Stomach (tissue), 9 donors: ENCODE measurements around the gene TEX36. TPM values are rescaled to one million over a fixed set of nuclear protein-coding genes. Genes with fewer than 3 reads are reported as not detected.

ENCODE experiments used
- DNase-seq, 2 donors: peaks; one replicate each; pipeline versions ENCODE4 v3.0.0 to v3.0.0-alpha.2; 2013 to 2019
- H3K27ac ChIP-seq, 5 donors: fragments of 200-600 bp in 4 of 5; sonication (generic) in 4 of 5; one replicate each; pipeline ENCODE4 v1.5.1; 2013 to 2019; ENCODE audit warnings: mild to moderate bottlenecking in 1 of 5, moderate library complexity in 1 of 5
- H3K27me3 ChIP-seq, 3 donors: fragments of 200-600 bp; sonication (generic); one replicate each; pipeline ENCODE4 v1.5.1; 2017 to 2019; ENCODE audit warnings: mixed run types in 1 of 3
- H3K36me3 ChIP-seq, 4 donors: fragments of 200-600 bp; sonication (generic); 1 replicate in 3 of 4; 2 replicates in 1 of 4; pipeline ENCODE4 v1.5.1; 2016 to 2019
- H3K4me1 ChIP-seq, 4 donors: fragments of 200-600 bp; sonication (generic); one replicate each; pipeline ENCODE4 v1.5.1; 2016 to 2019
- H3K4me3 ChIP-seq, 4 donors: fragments of 200-600 bp; sonication (generic) in 3 of 4; one replicate each; pipeline ENCODE4 v1.5.1; 2016 to 2019; ENCODE audit warnings: mild to moderate bottlenecking in 1 of 4
- H3K9me3 ChIP-seq, 4 donors: fragments of 200-600 bp; sonication (generic); one replicate each; pipeline ENCODE4 v1.5.1; 2016 to 2019
- EP300 ChIP-seq: sonication (generic); formaldehyde crosslinking; IDR thresholded peaks from one replicate; pipeline ENCODE4 v1.6.1; 2017; ENCODE audit warnings: antibody characterized with exemption
- POLR2A ChIP-seq, 4 donors: fragments of 450-650 bp; IDR thresholded peaks; one replicate each; pipeline ENCODE4 v1.6.1; 2016; ENCODE audit warnings: antibody characterized with exemption in 4 of 4, control low read depth in 2 of 4, mild to moderate bottlenecking in 1 of 4, moderate library complexity in 1 of 4
- POLR2AphosphoS5 ChIP-seq, 3 donors: sonication (generic); formaldehyde crosslinking; IDR thresholded peaks; one replicate each; pipeline ENCODE4 v1.6.1; 2016; ENCODE audit warnings: antibody characterized with exemption in 3 of 3
- WGBS, 5 donors: extraction: QIAGEN DNeasy Blood & Tissue Kit in 3 of 5; methylation state at CpG; one replicate each; pipeline versions ENCODE4 v1.1.5 to v1.1.7; 2013 to 2018; 5-methylcytosine and 5-hydroxymethylcytosine counted together
- intact Hi-C: fragments of 100-400 bp; cut with DNase I; formaldehyde crosslinking; loops from one replicate; pipeline ENCODE4 v1.15.1; 2023; ENCODE audit warnings: low total_unique reads
- polyA plus RNA-seq, 3 donors: library from polyadenylated mRNA; stranded (reverse); fragments of 200-250 nt; gene quantifications; one replicate each; pipeline ENCODE4 v1.2.3, GENCODE V29; 2013
- total RNA-seq, 5 donors: library from RNA; depleted of rRNA; stranded (reverse); fragments of >200 nt; gene quantifications; one replicate each; pipeline versions ENCODE4 v1.1.0 to v1.2.3, GENCODE V29; 2014 to 2016
- TF ChIP-seq, protein P1 (sequence below), 7 experiments: fragments of 450-650 bp in 4 of 7; fragments of 200-600 bp in 3 of 7; sonication (generic) in 3 of 7; IDR thresholded peaks; one replicate each; pipeline ENCODE4 v1.5.1; 2016 to 2019; ENCODE audit warnings: antibody characterized with exemption in 7 of 7, control low read depth in 2 of 7, mild to moderate bottlenecking in 1 of 7
- donor health status: healthy with polysubstance abuse.
- donor health status: Bipolar disorder and iron deficiency.
- donor health status: healthy.

TEX36 gene
- total and polyA plus RNA-seq, 8 donors = not detected

DNA sequence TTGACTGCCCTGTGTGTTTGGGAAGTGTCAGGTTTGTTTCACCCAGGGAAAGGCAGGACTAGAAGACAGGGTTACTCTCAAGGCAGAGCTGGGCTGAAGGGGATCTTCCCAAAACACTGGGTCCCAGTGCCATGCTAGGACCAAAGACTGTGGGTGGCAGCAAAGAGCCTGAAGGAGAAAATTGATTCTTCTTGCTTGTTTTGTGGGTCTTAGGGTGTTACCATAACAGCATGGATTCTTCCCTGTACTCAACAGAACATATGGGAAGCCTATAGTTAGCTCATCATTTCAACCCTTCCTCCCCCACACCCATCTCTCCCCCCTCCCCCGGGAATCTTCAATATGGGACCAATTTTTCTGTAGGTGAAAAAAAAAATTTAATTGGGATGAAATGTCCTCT lies 42.3 kb downstream of the TEX36 start:
- intact Hi-C loops = no loop called here
- no peak overlapping the region for H3K4me3 ChIP-seq
- H3K27ac ChIP-seq = no peak overlapping the region
- WGBS, 5 donors = 76 to 100% (median 95%) methylated on average over 1 of the region's 1 CpG
- no peak for TF ChIP-seq EP300
- TF ChIP-seq POLR2AphosphoS5 (IDR thresholded peaks at IDR 0.05) = no peak
- TF ChIP-seq, protein P1, sequence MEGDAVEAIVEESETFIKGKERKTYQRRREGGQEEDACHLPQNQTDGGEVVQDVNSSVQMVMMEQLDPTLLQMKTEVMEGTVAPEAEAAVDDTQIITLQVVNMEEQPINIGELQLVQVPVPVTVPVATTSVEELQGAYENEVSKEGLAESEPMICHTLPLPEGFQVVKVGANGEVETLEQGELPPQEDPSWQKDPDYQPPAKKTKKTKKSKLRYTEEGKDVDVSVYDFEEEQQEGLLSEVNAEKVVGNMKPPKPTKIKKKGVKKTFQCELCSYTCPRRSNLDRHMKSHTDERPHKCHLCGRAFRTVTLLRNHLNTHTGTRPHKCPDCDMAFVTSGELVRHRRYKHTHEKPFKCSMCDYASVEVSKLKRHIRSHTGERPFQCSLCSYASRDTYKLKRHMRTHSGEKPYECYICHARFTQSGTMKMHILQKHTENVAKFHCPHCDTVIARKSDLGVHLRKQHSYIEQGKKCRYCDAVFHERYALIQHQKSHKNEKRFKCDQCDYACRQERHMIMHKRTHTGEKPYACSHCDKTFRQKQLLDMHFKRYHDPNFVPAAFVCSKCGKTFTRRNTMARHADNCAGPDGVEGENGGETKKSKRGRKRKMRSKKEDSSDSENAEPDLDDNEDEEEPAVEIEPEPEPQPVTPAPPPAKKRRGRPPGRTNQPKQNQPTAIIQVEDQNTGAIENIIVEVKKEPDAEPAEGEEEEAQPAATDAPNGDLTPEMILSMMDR (IDR thresholded peaks at IDR 0.05) = no peak
- no peak for TF ChIP-seq POLR2A (IDR thresholded peaks at IDR 0.05)
- H3K27me3 ChIP-seq = peaks cover 0 to 13% (median 4%) of the 10 kb centered on the region in 3 donors
- no peak for DNase-seq
- H3K9me3 ChIP-seq = no peaks in the 10 kb centered on the region
- no peaks in the 10 kb centered on the region for H3K4me1 ChIP-seq
- H3K36me3 ChIP-seq = no peaks in the 10 kb centered on the region

DNA sequence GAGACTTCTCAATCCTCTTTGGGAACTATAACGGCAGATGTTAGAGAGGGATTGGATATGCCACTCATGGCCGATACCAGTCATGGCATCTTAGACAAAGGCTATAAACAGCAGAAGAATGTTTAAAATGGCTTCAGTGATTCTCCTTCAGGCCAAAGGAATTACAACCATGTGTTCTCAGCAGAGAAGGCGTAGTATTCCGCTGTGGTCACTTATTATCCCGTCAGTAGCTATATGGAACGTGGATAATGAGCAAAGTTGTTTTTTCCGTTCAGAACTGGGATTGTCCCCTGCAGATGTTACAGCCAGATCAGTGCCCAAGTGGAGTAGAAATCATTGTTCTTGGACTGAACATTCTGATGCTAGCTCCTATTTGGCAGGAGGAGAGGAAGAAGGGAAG lies 43.1 kb downstream of the TEX36 start:
- Histone ChIP-seq H3K27ac (no peak overlapping the region), H3K4me3 (no peak overlapping the region), H3K27me3 (peaks cover 0 to 13% (median 4%) of the 10 kb centered on the region in 3 donors), H3K36me3 (no peaks in the 10 kb centered on the region), H3K4me1 (no peaks in the 10 kb centered on the region), H3K9me3 (no peaks in the 10 kb centered on the region)
- no peak for DNase-seq
- 79 to 90% (median 88%) methylated on average over 7 of the region's 7 CpGs for WGBS, 5 donors
- intact Hi-C loops = no loop called here
- TF ChIP-seq POLR2AphosphoS5 (IDR thresholded peaks at IDR 0.05) = no peak
- TF ChIP-seq, protein P1 (IDR thresholded peaks at IDR 0.05) = no peak
- TF ChIP-seq EP300 = no peak
- no peak for TF ChIP-seq POLR2A (IDR thresholded peaks at IDR 0.05)

DNA sequence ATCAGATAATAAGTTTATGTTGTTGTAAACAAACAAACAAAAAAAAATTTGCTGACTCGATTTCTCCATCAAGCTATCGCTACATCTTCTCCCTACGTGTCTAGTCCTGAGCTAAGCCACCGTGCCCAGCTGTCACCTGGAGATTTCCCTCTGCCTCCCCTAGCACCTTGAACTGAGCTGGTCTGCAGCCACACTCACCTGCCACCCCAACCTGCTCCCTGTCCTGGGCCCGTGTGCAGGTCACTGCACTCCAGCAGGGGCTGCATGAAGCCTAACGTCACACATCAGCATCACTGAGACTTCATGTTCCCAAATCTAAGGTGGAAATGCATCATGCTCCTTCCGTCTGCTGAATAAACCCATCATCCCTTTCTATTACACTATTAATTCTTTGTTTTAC lies 44.4 kb downstream of the TEX36 start:
- WGBS, 5 donors = 53 to 63% (median 60%) methylated on average over 7 of the region's 7 CpGs

DNA sequence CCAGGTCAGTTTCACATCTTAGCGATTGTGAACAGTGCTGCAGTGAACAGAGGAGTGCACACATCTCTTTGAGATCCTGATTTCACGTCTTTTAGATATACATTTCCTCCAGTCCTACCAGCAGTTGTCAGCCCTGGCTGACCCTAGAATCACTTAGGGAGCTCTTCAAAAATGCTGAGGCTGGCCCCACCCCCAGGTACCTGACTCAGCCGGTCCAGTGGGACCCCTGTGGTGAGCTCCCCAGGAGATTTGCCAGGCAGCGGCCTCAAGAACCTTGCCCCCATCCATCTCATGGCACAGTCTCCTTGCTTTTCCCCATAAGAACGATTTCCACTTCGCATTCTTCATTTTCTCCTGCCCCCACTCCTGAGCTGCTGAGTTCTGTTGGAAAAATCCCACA lies 45.5 kb downstream of the TEX36 start:
- TF ChIP-seq POLR2A (IDR thresholded peaks at IDR 0.05) (no peak), EP300 (no peak), POLR2AphosphoS5 (IDR thresholded peaks at IDR 0.05) (no peak)
- TF ChIP-seq, protein P1 (IDR thresholded peaks at IDR 0.05) = no peak
- Histone ChIP-seq H3K27ac (no peak overlapping the region), H3K4me3 (no peak overlapping the region), H3K4me1 (no peaks in the 10 kb centered on the region), H3K27me3 (peaks cover 0 to 13% (median 4%) of the 10 kb centered on the region in 3 donors), H3K9me3 (no peaks in the 10 kb centered on the region), H3K36me3 (no peaks in the 10 kb centered on the region)
- intact Hi-C loops = no loop called here
- WGBS, 5 donors = 64 to 77% (median 69%) methylated on average over 6 of the region's 6 CpGs
- no peak for DNase-seq

More for the DNA sequence above, 44.4 kb downstream of the TEX36 start:
- H3K36me3 ChIP-seq = no peaks in the 10 kb centered on the region
- H3K9me3 ChIP-seq = no peaks in the 10 kb centered on the region
- H3K4me3 ChIP-seq = no peak overlapping the region
- TF ChIP-seq POLR2A (IDR thresholded peaks at IDR 0.05) (no peak), EP300 (no peak), POLR2AphosphoS5 (IDR thresholded peaks at IDR 0.05) (no peak)
- TF ChIP-seq, protein P1 (IDR thresholded peaks at IDR 0.05) = no peak
- intact Hi-C loops = no loop called here
- H3K4me1 ChIP-seq = no peaks in the 10 kb centered on the region
- H3K27me3 ChIP-seq = peaks cover 0 to 13% (median 4%) of the 10 kb centered on the region in 3 donors
- H3K27ac ChIP-seq = no peak overlapping the region
- DNase-seq = no peak
